ENCODE data around the gene NSUN7. TPM values are rescaled to one million over a fixed set of nuclear protein-coding genes. Genes with fewer than 3 reads are reported as not detected.

Gene NSUN7
- total and polyA plus RNA-seq, 9 of the 15 experiments (the other 6 are each of a cell fraction or from before 2014, with no cell fraction given) = not detected

DNA sequence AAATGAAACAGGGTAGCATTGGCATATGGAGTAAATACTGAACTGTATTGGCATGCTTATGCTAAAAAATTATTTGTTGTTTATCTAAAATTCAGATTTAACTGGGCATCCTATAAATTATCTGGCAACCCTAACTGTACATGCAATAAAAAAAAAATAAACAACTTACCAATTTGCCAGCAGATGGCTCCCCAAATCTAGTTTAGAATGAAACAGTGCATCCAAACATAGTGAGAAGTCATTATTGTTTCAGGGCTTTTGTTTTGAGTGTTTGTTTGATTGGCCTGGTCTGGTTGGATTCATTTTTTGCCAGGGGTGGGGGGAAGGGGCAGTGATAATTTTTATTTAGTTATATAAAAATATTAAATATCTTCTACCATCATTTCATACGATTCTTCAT, 12.8 kb upstream of the NSUN7 start:
- no peak overlapping the region for H3K4me3 ChIP-seq
- H3K4me2 ChIP-seq (ENCODE audit: insufficient read depth, low read length) = no peak overlapping the region
- 0% methylated on average over 1 of the region's 1 CpG for WGBS (ENCODE audit: insufficient coverage, low coverage, missing lambda C conversion rate)
- ATAC-seq = no peak
- H2AFZ ChIP-seq (ENCODE audit: low read depth, low read length) = no peak overlapping the region
- peaks cover 0 to 3% of the 10 kb centered on the region in 2 experiments; a peak in 3 of 5 replicates for H3K27me3 ChIP-seq (ENCODE audit: control insufficient read depth in 2 of 2, insufficient read depth in 2 of 2, low read length in 2 of 2)
- no peaks in the 10 kb centered on the region for H3K9me3 ChIP-seq (replicated peaks; ENCODE audit: control insufficient read depth, insufficient read depth, low read depth, low read length)
- intact Hi-C loops (cut with micrococcal nuclease) (loop anchor here (5.0 kb wide), 3 partner anchors 105 to 180 kb away; no protein-coding TSS in a partner anchor), in situ Hi-C loops (cut with MboI) (loop anchor here (5.0 to 10.0 kb wide), 2 partner anchors 105 to 168 kb away; no protein-coding TSS in a partner anchor)
- peak in 3 of 4 experiments; percentile 9 to 14 (median 11) for DNase-seq (ENCODE audit: extremely low read depth in 1 of 4, low spot score in 3 of 4)
- no peaks in the 10 kb centered on the region for H4K20me1 ChIP-seq (replicated peaks; ENCODE audit: control insufficient read depth, insufficient read depth, low read length)
- POLR2A ChIA-PET = no interaction called here
- no peak for FAIRE-seq
- H3K4me1 ChIP-seq (replicated peaks in 1 of 2; ENCODE audit: control insufficient read depth in 2 of 2, insufficient read depth in 2 of 2, low read length in 2 of 2) = no peaks in the 10 kb centered on the region
- H3K9me1 ChIP-seq (ENCODE audit: control insufficient read depth, insufficient read depth, low read length) = no peaks in the 10 kb centered on the region
- H3K36me3 ChIP-seq (ENCODE audit: control insufficient read depth, insufficient read depth, low read length) = no peaks in the 10 kb centered on the region
- no peak overlapping the region for H3K9ac ChIP-seq (ENCODE audit: insufficient read depth in 1 of 2, low read depth in 2 of 2, low read length in 2 of 2)
- no peaks in the 10 kb centered on the region for H3K79me2 ChIP-seq (ENCODE audit: control insufficient read depth, insufficient read depth, low read length)
- H3K27ac ChIP-seq (ENCODE audit: extremely low read depth, low read depth, low read length) = no peak overlapping the region
- CTCF ChIA-PET (ENCODE audit: low intra/inter-chr PET ratio) = interaction anchor here (0.6 to 1.0 kb wide), 3 partner anchors 50 to 201 kb away, joined by 3 to 4 read pairs (median 3); no protein-coding TSS in a partner anchor
- no TSS peak for BruUV-seq (replicated peaks)
- no peak for TF ChIP-seq PYGO2 (tag; IDR thresholded peaks at IDR 0.05)
- no peak for TF ChIP-seq KAT2B (IDR thresholded peaks at IDR 0.05; ENCODE audit: low read depth, low read length)
- no peak for TF ChIP-seq MTF1 (CRISPR knock-in tag; IDR thresholded peaks at IDR 0.05; ENCODE audit: borderline replicate concordance)
- no peak for TF ChIP-seq ZNF408 (CRISPR knock-in tag; IDR thresholded peaks at IDR 0.05; ENCODE audit: low read depth)
- peak; percentile 70 to 71 for TF ChIP-seq RAD21 (CRISPR knock-in tag; conservative IDR thresholded peaks at IDR 0.05 in 1 of 2, IDR thresholded peaks at IDR 0.05 in 1 of 2)
- no peak for TF ChIP-seq NR4A1 (CRISPR knock-in tag; IDR thresholded peaks at IDR 0.05)
- TF ChIP-seq NR4A1 (tag; IDR thresholded peaks at IDR 0.05) = no peak
- TF ChIP-seq SMC3 (conservative IDR thresholded peaks at IDR 0.05; ENCODE audit: insufficient read depth, low read depth, low read length) = 0 out of 2 replicates have a peak, but pooled peaks have one; percentile 12
- no peak for TF ChIP-seq JUNB (CRISPR knock-in tag; conservative IDR thresholded peaks at IDR 0.05)
- peak; percentile 26; the same call in 1 of the 2 replicates for TF ChIP-seq DEAF1 (CRISPR knock-in tag; IDR thresholded peaks at IDR 0.05)
- TF ChIP-seq ZNF717 (CRISPR knock-in tag; IDR thresholded peaks at IDR 0.05) = no peak
- TF ChIP-seq, protein P1, sequence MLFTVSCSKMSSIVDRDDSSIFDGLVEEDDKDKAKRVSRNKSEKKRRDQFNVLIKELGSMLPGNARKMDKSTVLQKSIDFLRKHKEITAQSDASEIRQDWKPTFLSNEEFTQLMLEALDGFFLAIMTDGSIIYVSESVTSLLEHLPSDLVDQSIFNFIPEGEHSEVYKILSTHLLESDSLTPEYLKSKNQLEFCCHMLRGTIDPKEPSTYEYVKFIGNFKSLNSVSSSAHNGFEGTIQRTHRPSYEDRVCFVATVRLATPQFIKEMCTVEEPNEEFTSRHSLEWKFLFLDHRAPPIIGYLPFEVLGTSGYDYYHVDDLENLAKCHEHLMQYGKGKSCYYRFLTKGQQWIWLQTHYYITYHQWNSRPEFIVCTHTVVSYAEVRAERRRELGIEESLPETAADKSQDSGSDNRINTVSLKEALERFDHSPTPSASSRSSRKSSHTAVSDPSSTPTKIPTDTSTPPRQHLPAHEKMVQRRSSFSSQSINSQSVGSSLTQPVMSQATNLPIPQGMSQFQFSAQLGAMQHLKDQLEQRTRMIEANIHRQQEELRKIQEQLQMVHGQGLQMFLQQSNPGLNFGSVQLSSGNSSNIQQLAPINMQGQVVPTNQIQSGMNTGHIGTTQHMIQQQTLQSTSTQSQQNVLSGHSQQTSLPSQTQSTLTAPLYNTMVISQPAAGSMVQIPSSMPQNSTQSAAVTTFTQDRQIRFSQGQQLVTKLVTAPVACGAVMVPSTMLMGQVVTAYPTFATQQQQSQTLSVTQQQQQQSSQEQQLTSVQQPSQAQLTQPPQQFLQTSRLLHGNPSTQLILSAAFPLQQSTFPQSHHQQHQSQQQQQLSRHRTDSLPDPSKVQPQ (CRISPR knock-in tag; IDR thresholded peaks at IDR 0.05; ENCODE audit: borderline replicate concordance) = no peak
- TF ChIP-seq, protein P2, sequence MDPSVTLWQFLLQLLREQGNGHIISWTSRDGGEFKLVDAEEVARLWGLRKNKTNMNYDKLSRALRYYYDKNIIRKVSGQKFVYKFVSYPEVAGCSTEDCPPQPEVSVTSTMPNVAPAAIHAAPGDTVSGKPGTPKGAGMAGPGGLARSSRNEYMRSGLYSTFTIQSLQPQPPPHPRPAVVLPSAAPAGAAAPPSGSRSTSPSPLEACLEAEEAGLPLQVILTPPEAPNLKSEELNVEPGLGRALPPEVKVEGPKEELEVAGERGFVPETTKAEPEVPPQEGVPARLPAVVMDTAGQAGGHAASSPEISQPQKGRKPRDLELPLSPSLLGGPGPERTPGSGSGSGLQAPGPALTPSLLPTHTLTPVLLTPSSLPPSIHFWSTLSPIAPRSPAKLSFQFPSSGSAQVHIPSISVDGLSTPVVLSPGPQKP (CRISPR knock-in tag; IDR thresholded peaks at IDR 0.05) = no peak
- TF ChIP-seq, protein P3, sequence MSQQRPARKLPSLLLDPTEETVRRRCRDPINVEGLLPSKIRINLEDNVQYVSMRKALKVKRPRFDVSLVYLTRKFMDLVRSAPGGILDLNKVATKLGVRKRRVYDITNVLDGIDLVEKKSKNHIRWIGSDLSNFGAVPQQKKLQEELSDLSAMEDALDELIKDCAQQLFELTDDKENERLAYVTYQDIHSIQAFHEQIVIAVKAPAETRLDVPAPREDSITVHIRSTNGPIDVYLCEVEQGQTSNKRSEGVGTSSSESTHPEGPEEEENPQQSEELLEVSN (IDR thresholded peaks at IDR 0.05; ENCODE audit: borderline replicate concordance in 1 of 2, extremely low read depth in 1 of 2, insufficient read depth in 1 of 2, insufficient read length in 1 of 2, low read depth in 1 of 2, low read length in 1 of 2, poor library complexity in 1 of 2, severe bottlenecking in 1 of 2) = no peak
- no peak for TF ChIP-seq RBM34 (IDR thresholded peaks at IDR 0.05; ENCODE audit: borderline replicate concordance, insufficient read depth, low read length)
- TF ChIP-seq SMARCE1 (IDR thresholded peaks at IDR 0.05) = no peak

Measured in K562 (cell line).